Rectal smooth muscle tissue (tissue), 1 donor: ENCODE measurements around the gene C12orf56.

Experiments used
- H3K27ac ChIP-seq: one replicate; pipeline ENCODE4 v1.7.0; 2013; ENCODE audit warnings: low read depth, low read length, inconsistent platforms
- H3K27me3 ChIP-seq: one replicate; pipeline ENCODE4 v1.7.0; 2013; ENCODE audit warnings: low read length; ENCODE audit not compliant: control insufficient read depth, insufficient read depth
- H3K36me3 ChIP-seq: one replicate; pipeline ENCODE4 v1.7.0; 2013; ENCODE audit warnings: low read length; ENCODE audit not compliant: control insufficient read depth, insufficient read depth
- H3K4me1 ChIP-seq: one replicate; pipeline ENCODE4 v1.7.0; 2013; ENCODE audit warnings: low read length; ENCODE audit not compliant: control insufficient read depth, insufficient read depth
- H3K4me3 ChIP-seq: one replicate; pipeline ENCODE4 v1.7.0; 2013; ENCODE audit warnings: low read length
- H3K9ac ChIP-seq: one replicate; pipeline ENCODE4 v1.7.0; 2013; ENCODE audit warnings: low read length

The C12orf56 gene, protein sequence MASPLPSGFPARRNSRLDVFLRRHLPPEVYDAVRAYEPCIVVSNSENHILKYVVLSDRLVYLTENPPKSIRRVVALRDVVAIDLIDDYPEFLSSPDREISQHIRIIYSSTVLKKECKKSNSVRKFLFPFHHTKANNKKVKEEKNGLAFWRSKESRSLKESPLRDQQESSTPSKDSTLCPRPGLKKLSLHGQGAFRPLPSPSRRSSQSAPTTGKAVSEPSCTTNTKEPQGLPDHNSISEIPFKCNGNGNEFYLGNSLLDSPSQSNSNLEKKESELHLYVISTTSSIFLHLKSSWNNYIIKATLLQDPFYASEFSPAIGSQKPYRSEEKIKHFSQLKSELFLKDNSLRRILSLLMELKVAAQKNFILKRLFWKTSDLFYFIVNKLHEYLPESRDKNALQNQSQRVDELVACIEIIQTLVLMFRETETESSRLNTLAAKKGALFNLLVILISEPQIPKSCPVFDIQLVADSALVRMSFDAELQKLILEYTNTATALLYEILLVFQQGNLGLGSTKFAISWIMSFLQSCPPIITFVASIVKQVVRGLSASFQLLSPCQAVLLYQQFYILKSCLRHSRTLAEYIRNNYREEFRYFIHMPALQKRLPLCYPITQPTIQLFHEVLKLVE

DNA sequence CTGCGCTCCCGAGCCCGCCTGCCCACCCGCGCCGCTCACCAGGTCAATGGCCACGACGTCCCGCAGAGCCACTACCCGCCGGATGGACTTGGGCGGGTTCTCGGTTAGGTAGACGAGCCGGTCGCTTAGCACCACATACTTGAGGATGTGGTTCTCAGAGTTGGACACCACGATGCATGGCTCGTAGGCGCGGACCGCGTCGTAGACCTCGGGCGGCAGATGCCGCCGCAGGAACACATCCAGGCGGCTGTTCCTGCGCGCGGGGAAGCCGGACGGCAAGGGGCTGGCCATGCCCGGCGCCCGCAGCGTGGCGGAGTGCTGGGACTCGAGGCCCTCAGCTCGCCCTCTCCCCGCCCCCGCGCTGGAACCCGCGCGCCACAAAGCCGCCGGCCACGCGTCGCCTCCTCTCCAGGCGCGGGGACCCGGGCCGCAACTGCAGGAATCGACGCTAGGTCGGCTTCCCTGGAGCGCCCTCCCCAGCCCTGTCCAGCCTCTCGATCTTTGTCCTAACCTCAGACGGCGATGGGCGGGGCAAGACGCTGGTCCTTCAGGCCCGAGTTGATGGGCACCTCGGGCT lies at the start of gene C12orf56:
Gene C12orf56, minus strand, starts transcription at position 484 of the 577 bp plus-strand sequence. Its CDS starts 193 bp downstream, at position 291.
- no peak within 1 kb of the TSS for H3K27ac ChIP-seq
- peak within 1 kb of the TSS; percentile 35 for H3K4me3 ChIP-seq
- no peaks in the 10 kb centered on the region for H3K4me1 ChIP-seq
- no peaks in the 10 kb centered on the region for H3K36me3 ChIP-seq
- peaks cover 3% of the 10 kb centered on the region for H3K27me3 ChIP-seq
- H3K9ac ChIP-seq, result no peak within 1 kb of the TSS

GRCh38 chr12:64440100-64440499 lies 49.5 kb upstream of the C12orf56 start:
- Histone ChIP-seq H3K27ac (no peak overlapping the region), H3K27me3 (no peaks in the 10 kb centered on the region), H3K4me1 (no peaks in the 10 kb centered on the region), H3K4me3 (no peak overlapping the region), H3K9ac (no peak overlapping the region), H3K36me3 (peaks cover 12% of the 10 kb centered on the region)

GRCh38 chr12:64433915-64434314 lies 43.4 kb upstream of the C12orf56 start:
- no peaks in the 10 kb centered on the region for H3K27me3 ChIP-seq
- H3K9ac ChIP-seq, result no peak overlapping the region
- H3K27ac ChIP-seq, result no peak overlapping the region
- H3K36me3 ChIP-seq, result peaks cover 15% of the 10 kb centered on the region
- no peak overlapping the region for H3K4me3 ChIP-seq
- no peaks in the 10 kb centered on the region for H3K4me1 ChIP-seq

DNA sequence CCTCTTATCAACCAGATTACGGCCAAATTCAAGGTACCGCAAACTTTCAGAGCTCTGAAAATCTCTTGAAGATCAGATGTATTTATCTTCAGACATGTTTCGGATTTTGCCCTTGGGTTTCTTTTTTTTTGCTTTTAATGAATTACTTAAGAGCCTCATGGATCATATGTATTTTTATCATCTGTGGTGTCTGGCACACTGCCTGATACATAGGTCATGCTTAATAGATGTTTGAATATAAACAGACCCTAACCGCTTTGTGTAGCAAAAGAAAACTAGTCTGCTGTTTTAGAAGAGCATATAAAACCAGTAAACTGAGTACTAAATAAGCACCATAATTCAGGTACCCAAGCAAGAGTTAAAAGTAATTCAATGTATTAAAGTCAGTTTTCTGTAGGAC lies 41.2 kb upstream of the C12orf56 start:
- no peaks in the 10 kb centered on the region for H3K4me1 ChIP-seq
- peaks cover 19% of the 10 kb centered on the region for H3K36me3 ChIP-seq
- no peaks in the 10 kb centered on the region for H3K27me3 ChIP-seq
- H3K4me3 ChIP-seq, result no peak overlapping the region
- no peak overlapping the region for H3K9ac ChIP-seq
- no peak overlapping the region for H3K27ac ChIP-seq

GRCh38 chr12:64430886-64431285 lies 40.3 kb upstream of the C12orf56 start:
- Histone ChIP-seq H3K4me1 (no peaks in the 10 kb centered on the region), H3K27me3 (no peaks in the 10 kb centered on the region), H3K9ac (no peak overlapping the region), H3K4me3 (no peak overlapping the region), H3K27ac (no peak overlapping the region), H3K36me3 (peaks cover 16% of the 10 kb centered on the region)

- Histone ChIP-seq H3K4me3 (no peak overlapping the region), H3K27ac (no peak overlapping the region), H3K27me3 (no peaks in the 10 kb centered on the region), H3K9ac (no peak overlapping the region), H3K36me3 (peaks cover 25% of the 10 kb centered on the region), H3K4me1 (no peaks in the 10 kb centered on the region)
Measured at GRCh38 chr12:64428956-64429355, 38.4 kb upstream of the C12orf56 start.

DNA sequence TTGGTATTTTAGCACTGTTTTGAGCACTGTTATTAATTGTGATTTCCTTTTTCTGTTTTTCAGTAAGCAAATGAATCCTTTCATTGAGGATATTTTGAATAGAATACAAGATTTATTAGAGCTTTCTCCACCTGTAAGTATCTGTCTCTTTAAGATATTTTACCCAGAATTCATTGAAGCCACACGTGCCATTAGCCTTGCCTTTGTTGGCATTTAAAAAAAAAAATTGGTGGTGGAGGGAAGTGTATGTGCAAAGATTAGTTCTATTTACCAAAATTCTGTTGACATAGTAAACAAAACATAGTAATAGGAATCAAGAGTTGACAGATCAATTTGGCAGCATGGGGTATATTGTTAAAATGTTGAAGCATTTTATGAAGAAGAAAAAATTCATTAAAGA lies 37.4 kb upstream of the C12orf56 start:
- H3K27ac ChIP-seq, result no peak overlapping the region
- H3K4me3 ChIP-seq, result no peak overlapping the region
- H3K36me3 ChIP-seq, result peaks cover 25% of the 10 kb centered on the region

DNA sequence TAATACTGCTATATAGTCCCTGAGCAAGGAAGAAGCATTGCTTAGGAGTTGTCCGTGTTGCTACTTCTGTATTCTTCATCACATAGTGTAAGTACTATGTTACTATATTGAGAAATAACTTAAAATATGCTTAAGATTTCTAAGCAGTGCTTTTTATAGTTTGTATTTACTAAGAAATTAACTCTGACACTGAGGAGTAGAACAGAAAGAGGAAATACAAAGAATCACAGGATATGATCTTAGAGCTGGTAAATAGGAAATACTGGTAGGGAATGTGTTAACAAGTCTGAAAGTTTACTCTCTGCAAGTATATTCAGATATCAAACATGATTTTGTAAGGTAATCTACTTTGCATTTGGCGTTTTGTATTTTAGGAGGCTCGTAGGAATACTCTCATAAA lies 29.1 kb upstream of the C12orf56 start:
- Histone ChIP-seq H3K27ac (no peak overlapping the region), H3K36me3 (peaks cover 3% of the 10 kb centered on the region), H3K4me1 (no peaks in the 10 kb centered on the region), H3K27me3 (no peaks in the 10 kb centered on the region), H3K4me3 (no peak overlapping the region), H3K9ac (no peak overlapping the region)

More for the DNA sequence above, 37.4 kb upstream of the C12orf56 start:
- Histone ChIP-seq H3K4me1 (no peaks in the 10 kb centered on the region), H3K27me3 (no peaks in the 10 kb centered on the region), H3K9ac (no peak overlapping the region)

DNA sequence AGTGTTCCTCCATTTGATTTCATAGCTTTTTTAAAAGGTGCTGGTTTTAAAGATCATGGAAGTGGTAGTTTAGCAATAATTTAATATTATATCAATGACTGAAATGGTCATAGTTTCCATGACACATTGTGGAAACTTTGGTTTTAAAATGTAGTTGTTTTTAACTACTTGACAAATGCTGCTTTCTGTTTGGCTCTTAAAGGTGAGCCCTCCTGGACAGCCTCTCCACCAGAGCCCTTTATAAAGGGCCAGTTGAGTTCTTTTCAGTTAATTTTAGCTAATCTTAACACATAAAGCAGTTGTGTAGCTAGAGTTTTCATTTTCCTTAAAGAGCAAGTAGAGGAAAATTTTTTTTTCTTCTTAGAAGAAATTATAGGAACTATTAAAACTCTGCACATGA lies 27.7 kb upstream of the C12orf56 start:
- Histone ChIP-seq H3K27ac (no peak overlapping the region), H3K4me3 (no peak overlapping the region), H3K36me3 (peaks cover 5% of the 10 kb centered on the region), H3K27me3 (no peaks in the 10 kb centered on the region), H3K9ac (no peak overlapping the region), H3K4me1 (no peaks in the 10 kb centered on the region)

DNA sequence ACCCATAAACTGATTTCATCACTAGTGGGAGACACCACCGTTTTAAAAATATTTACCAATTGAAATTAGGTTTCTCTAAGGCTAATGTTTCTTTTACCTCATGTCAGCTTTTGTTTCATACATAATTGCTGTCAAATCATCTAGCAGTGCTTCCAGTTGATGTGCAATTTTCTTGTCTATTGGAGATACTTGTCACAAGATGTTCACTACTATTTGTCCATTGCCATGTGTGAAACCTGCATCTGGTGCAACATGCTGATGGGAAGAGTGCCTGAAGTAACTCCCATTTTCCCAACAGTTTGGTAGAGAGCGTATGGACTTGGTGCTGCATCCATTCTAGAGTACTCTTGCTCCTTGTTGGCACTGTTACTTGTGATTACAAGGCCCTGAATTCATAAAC lies 23.3 kb upstream of the C12orf56 start:
- H3K9ac ChIP-seq, result no peak overlapping the region
- H3K27ac ChIP-seq, result no peak overlapping the region
- peaks cover 14% of the 10 kb centered on the region for H3K36me3 ChIP-seq
- H3K27me3 ChIP-seq, result no peaks in the 10 kb centered on the region
- H3K4me1 ChIP-seq, result no peaks in the 10 kb centered on the region
- H3K4me3 ChIP-seq, result no peak overlapping the region

DNA sequence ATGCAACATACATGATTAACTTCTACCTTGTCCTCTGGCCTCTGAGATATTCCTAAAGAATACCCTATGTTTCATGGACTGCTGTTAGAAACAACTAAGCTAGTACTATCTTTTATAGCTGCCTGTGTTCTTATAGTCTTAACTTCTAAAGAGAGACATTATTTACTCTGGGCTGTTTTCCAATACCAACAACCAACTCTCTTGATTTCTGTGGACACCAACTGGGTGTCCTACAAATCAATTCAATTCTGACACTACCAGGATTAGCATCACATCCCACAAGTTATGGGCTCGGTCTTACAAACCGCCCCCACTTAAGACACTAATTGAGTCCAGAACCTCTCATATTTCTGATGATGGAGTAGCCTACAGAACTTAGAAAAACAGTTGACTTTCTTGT lies 21.9 kb upstream of the C12orf56 start:
- H3K4me1 ChIP-seq, result no peaks in the 10 kb centered on the region
- peaks cover 12% of the 10 kb centered on the region for H3K36me3 ChIP-seq
- no peaks in the 10 kb centered on the region for H3K27me3 ChIP-seq
- H3K9ac ChIP-seq, result no peak overlapping the region
- H3K4me3 ChIP-seq, result no peak overlapping the region
- H3K27ac ChIP-seq, result no peak overlapping the region

DNA sequence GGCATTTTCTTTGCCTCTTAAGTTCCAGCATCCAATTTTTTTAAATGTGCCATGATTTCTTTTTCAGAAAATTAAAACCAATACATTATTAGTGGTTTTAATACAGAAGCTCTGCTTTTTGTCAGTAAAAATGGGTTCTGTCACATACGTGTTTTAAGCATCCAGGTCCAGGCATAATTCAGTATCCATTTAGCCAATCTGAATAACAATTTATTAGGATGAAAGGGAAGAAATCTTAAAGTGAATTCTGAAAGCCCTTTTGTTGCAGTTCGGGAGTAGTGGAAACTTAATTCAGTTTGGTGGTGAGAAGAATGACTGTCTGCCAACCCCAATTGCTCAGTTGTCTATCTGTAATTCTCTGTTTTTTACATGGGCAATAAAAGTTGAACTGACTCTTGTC lies 20.9 kb upstream of the C12orf56 start:
- H3K27me3 ChIP-seq, result no peaks in the 10 kb centered on the region
- no peak overlapping the region for H3K27ac ChIP-seq
- H3K4me3 ChIP-seq, result no peak overlapping the region
- H3K4me1 ChIP-seq, result no peaks in the 10 kb centered on the region
- H3K36me3 ChIP-seq, result peaks cover 12% of the 10 kb centered on the region
- no peak overlapping the region for H3K9ac ChIP-seq
